RWPE1 (cell line): ENCODE data around the gene SMAP2.

ENCODE experiments used
- CTCF ChIA-PET: fragments of 350-600 bp; sonication (Branson Sonifier 250); formaldehyde crosslinking; extraction: SDS; loops from one replicate; lab custom pipeline; 2021; lab: Yijun Ruan, JAX
- POLR2A ChIA-PET: fragments of 400-600 bp; formaldehyde crosslinking; extraction: SDS; loops from one replicate; lab custom pipeline; 2020; ENCODE audit warnings: antibody characterized with exemption; ENCODE audit not compliant: low non-redundant PET; lab: Yijun Ruan, JAX
- DNase-seq: peaks from one replicate; pipeline ENCODE4 v3.0.0; 2012; ENCODE audit warnings: low spot score
- H3K27ac ChIP-seq: fragments of 450-650 bp; 2 replicates; pipeline ENCODE4 v1.5.1; 2017
- CTCF ChIP-seq: fragments of 450-650 bp; conservative IDR thresholded peaks from 2 replicates; pipeline ENCODE4 v1.5.1; 2017; ENCODE audit warnings: low read depth, mild to moderate bottlenecking

SMAP2 gene

GRCh38 chr1:40462956-40463590 is 89.5 kb downstream of the SMAP2 start:
- ChIA-PET CTCF (no interaction called here), POLR2A (no interaction called here)
- TF ChIP-seq CTCF, result no peak

GRCh38 chr1:40469327-40469726 is 95.8 kb downstream of the SMAP2 start:
- POLR2A ChIA-PET, result no interaction called here
- no peak for TF ChIP-seq CTCF
- CTCF ChIA-PET, result interaction anchor here (0.6 kb wide), 1 partner anchor 298 kb away, joined by 3 read pairs; no protein-coding TSS in a partner anchor
- no peak overlapping the region for H3K27ac ChIP-seq
- no peak for DNase-seq

More at GRCh38 chr1:40462956-40463590, 89.5 kb downstream of the SMAP2 start:
- DNase-seq, result no peak
- H3K27ac ChIP-seq, result no peak overlapping the region
